Activated CD4-positive, alpha-beta memory T cell treated with anti-CD3 and anti-CD28 coated beads for 36 hours (primary cell): ENCODE measurements around the gene SC5D. TPM values are rescaled to one million over a fixed set of nuclear protein-coding genes. Genes with fewer than 3 reads are reported as not detected.

Source experiments
- CTCF ChIA-PET: fragments of 350-600 bp; sonication (Branson Sonifier 250); formaldehyde crosslinking; loops from one replicate; lab custom pipeline; 2021; ENCODE audit warnings: antibody characterized with exemption, inconsistent platforms; lab: Charles Lee
- POLR2A ChIA-PET: fragments of 350-600 bp; sonication (Branson Sonifier 250); formaldehyde crosslinking; loops from one replicate; lab custom pipeline; 2021; ENCODE audit warnings: antibody characterized with exemption; lab: Charles Lee
- DNase-seq: peaks from one replicate; pipeline ENCODE4 v3.0.0-alpha.2; 2020
- H3K27ac Mint-ChIP-seq: one replicate; pipeline ENCODE4 v1.8.0; 2021; ENCODE audit warnings: mixed read lengths
- H3K27me3 Mint-ChIP-seq: one replicate; pipeline ENCODE4 v1.8.0; 2021; ENCODE audit warnings: mixed read lengths
- H3K36me3 Mint-ChIP-seq: one replicate; pipeline ENCODE4 v1.8.0; 2021; ENCODE audit warnings: mixed read lengths
- H3K4me1 Mint-ChIP-seq: one replicate; pipeline ENCODE4 v1.8.0; 2021; ENCODE audit warnings: low read depth, mixed read lengths
- H3K4me3 Mint-ChIP-seq: one replicate; pipeline ENCODE4 v1.8.0; 2021; ENCODE audit warnings: mild to moderate bottlenecking, mixed read lengths
- H3K9me3 Mint-ChIP-seq: one replicate; pipeline ENCODE4 v1.8.0; 2021; ENCODE audit warnings: mixed read lengths
- intact Hi-C: fragments of 100-400 bp; cut with micrococcal nuclease; formaldehyde crosslinking; loops from one replicate; pipeline ENCODE4 v1.15.1; 2023
- total RNA-seq, 2 experiments: library from RNA; stranded (reverse); gene quantifications; one replicate each; pipeline ENCODE4 v1.2.3, GENCODE V29; 2021

The SC5D gene
- total RNA-seq, 2 experiments from 2014 or later: 23.3 to 24.7 TPM

- POLR2A ChIA-PET: no interaction called here
- H3K27ac Mint-ChIP-seq: no peak overlapping the region
- no peaks in the 10 kb centered on the region for H3K9me3 Mint-ChIP-seq
- no peak for DNase-seq
- intact Hi-C loops: no loop called here
- CTCF ChIA-PET: no interaction called here
- no peaks in the 10 kb centered on the region for H3K27me3 Mint-ChIP-seq
- peaks cover 51% of the 10 kb centered on the region for H3K4me1 Mint-ChIP-seq
- H3K36me3 Mint-ChIP-seq: peaks cover 5% of the 10 kb centered on the region
- no peak overlapping the region for H3K4me3 Mint-ChIP-seq
These were observed 2.9 kb downstream of the SC5D start for GRCh38 chr11:121295246-121296029.

- intact Hi-C loops: no loop called here
- Mint-ChIP-seq H3K9me3 (no peaks in the 10 kb centered on the region), H3K36me3 (peaks cover 5% of the 10 kb centered on the region), H3K4me1 (peaks cover 56% of the 10 kb centered on the region), H3K27me3 (no peaks in the 10 kb centered on the region), H3K4me3 (no peak overlapping the region), H3K27ac (no peak overlapping the region)
- POLR2A ChIA-PET: no interaction called here
- CTCF ChIA-PET: no interaction called here
- DNase-seq: no peak
These were observed 5.3 kb downstream of the SC5D start for GRCh38 chr11:121297872-121298271.

DNA sequence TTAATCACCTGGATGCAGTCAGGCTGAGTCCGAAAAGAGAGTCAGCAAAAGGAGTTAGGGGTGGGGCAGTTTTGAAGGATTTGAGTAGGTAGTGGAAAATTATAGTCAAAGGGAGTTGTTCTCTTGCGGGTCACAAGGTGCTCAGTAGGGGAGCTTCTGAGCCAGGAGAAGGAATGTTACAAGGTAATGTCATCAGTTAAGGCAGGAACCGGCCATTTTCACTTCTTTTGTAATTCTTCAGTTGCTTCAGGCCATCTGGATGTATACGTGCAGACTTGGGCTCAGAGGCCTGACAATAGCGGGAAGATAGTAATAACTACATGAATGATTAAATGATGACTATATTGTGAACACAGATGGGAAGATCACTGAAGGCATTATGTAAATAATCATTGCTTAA is 6.2 kb downstream of the SC5D start:
- Mint-ChIP-seq H3K4me3 (no peak overlapping the region), H3K36me3 (peaks cover 9% of the 10 kb centered on the region), H3K9me3 (no peaks in the 10 kb centered on the region), H3K27ac (no peak overlapping the region), H3K27me3 (no peaks in the 10 kb centered on the region), H3K4me1 (peaks cover 55% of the 10 kb centered on the region)
- intact Hi-C loops: no loop called here
- ChIA-PET CTCF (no interaction called here), POLR2A (no interaction called here)
- no peak for DNase-seq

- H3K4me3 Mint-ChIP-seq: no peak overlapping the region
- H3K27ac Mint-ChIP-seq: no peak overlapping the region
- POLR2A ChIA-PET: no interaction called here
- H3K4me1 Mint-ChIP-seq: peaks cover 55% of the 10 kb centered on the region
- no peaks in the 10 kb centered on the region for H3K27me3 Mint-ChIP-seq
- DNase-seq: no peak
- H3K9me3 Mint-ChIP-seq: no peaks in the 10 kb centered on the region
- peaks cover 13% of the 10 kb centered on the region for H3K36me3 Mint-ChIP-seq
- intact Hi-C loops: no loop called here
- CTCF ChIA-PET: no interaction called here
These were observed 6.8 kb downstream of the SC5D start for GRCh38 chr11:121299417-121299816.

- Mint-ChIP-seq H3K36me3 (peaks cover 20% of the 10 kb centered on the region), H3K4me1 (peaks cover 45% of the 10 kb centered on the region), H3K27me3 (no peaks in the 10 kb centered on the region), H3K27ac (no peak overlapping the region), H3K9me3 (no peaks in the 10 kb centered on the region), H3K4me3 (no peak overlapping the region)
- ChIA-PET POLR2A (interaction anchor here (0.7 kb wide), 1 partner anchor 310 kb away, joined by 5 read pairs; no protein-coding TSS in a partner anchor), CTCF (interaction anchor here (0.7 kb wide), 1 partner anchor 79 kb away, joined by 3 read pairs; no protein-coding TSS in a partner anchor)
- DNase-seq: no peak
- intact Hi-C loops: no loop called here
These were observed 7.9 kb downstream of the SC5D start for GRCh38 chr11:121300313-121300971.

DNA sequence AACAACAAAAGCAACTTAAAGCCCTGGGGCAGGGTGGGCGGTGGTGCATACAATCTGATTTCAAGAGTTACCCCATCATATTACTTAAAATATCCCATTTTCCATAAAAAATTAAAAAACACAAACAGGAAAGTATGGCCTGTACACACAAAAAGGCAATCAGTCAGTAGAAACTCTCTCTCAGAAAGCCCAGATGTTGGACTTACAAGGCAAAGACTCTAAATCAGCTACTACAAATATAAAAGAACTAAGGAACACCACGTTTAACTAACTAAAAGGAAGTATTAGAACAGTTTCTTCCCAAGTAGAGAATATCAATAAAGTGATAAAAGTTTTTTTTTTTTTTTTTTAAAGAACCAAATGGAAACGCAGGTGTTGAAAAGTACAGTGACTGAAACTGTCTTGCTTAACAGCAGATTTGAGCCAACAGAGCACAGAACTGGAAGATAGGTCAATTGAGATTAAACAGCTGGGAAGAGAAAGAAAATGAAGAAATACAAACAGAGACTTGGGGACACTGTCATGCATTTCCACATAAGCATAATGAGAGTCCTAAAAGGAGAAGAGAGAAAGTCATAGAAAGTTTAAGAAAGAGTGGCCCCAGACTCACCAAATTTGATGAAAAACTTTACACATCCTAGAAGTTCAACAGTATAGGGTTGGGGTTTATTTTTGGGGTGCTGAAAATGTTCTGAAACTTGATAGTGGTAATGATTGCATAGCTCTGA is 8.6 kb downstream of the SC5D start:
- no peak for DNase-seq
- Mint-ChIP-seq H3K36me3 (peaks cover 24% of the 10 kb centered on the region), H3K9me3 (no peaks in the 10 kb centered on the region), H3K4me1 (peaks cover 38% of the 10 kb centered on the region), H3K27me3 (no peaks in the 10 kb centered on the region), H3K27ac (no peak overlapping the region), H3K4me3 (no peak overlapping the region)
- ChIA-PET POLR2A (interaction anchor here (0.7 kb wide), 1 partner anchor 309 kb away, joined by 5 read pairs; no protein-coding TSS in a partner anchor), CTCF (interaction anchor here (0.7 kb wide), 2 partner anchors 67 to 78 kb away, joined by 3 read pairs; no protein-coding TSS in a partner anchor)
- intact Hi-C loops: no loop called here

DNA sequence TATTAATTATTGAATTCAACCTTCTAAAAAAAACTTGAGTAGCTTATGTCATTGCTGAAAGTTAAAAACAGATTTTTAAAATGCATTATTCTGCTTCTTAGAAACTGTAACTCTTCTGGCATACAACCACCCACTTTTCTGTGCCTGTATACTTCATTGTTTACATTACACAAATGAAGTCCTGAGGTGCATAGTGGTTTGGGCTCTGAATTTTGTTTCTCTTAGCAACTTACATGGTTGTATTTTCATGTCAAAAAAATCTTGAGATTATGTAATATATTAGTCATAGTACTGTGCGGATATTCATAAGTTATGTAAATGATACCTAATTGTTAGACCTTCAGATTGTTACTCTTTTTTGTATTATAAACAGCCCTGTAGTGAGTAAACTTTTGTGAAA is 12.2 kb downstream of the SC5D start:
- H3K9me3 Mint-ChIP-seq: no peaks in the 10 kb centered on the region
- no peaks in the 10 kb centered on the region for H3K27me3 Mint-ChIP-seq
- H3K27ac Mint-ChIP-seq: no peak overlapping the region
- ChIA-PET CTCF (no interaction called here), POLR2A (no interaction called here)
- peaks cover 32% of the 10 kb centered on the region for H3K36me3 Mint-ChIP-seq
- no peak for DNase-seq
- H3K4me3 Mint-ChIP-seq: no peak overlapping the region
- peaks cover 23% of the 10 kb centered on the region for H3K4me1 Mint-ChIP-seq
- intact Hi-C loops: no loop called here

DNA sequence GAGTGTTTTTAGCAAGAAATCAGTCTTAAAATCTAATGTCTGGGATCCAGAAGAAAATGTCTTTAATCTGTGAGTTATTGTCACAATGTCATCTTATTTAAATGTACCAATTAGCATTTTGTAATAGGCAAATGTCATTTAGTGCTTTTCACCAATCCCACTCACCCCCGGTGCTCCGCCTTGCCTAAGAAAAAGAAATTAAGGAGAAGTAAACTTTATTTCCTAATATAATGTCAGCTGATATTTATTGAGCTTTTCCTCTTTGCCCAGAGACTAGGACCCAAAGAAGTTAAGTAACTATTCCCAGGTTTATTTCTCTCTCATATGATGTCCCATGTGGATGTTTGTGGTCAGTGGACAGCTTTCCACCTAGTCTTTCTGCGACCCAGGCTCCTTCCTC is 16.2 kb downstream of the SC5D start:
- POLR2A ChIA-PET: interaction anchor here (1.5 kb wide), 1 partner anchor 16 kb away, joined by 4 read pairs; the partner anchor contains the start of gene SC5D
- H3K27ac Mint-ChIP-seq: no peak overlapping the region
- H3K27me3 Mint-ChIP-seq: no peaks in the 10 kb centered on the region
- intact Hi-C loops: no loop called here
- H3K9me3 Mint-ChIP-seq: no peaks in the 10 kb centered on the region
- no peak for DNase-seq
- no peak overlapping the region for H3K4me3 Mint-ChIP-seq
- peaks cover 29% of the 10 kb centered on the region for H3K4me1 Mint-ChIP-seq
- H3K36me3 Mint-ChIP-seq: peaks cover 36% of the 10 kb centered on the region
- CTCF ChIA-PET: no interaction called here

- Mint-ChIP-seq H3K4me1 (peaks cover 29% of the 10 kb centered on the region), H3K27ac (no peak overlapping the region), H3K9me3 (no peaks in the 10 kb centered on the region), H3K36me3 (peaks cover 30% of the 10 kb centered on the region), H3K27me3 (no peaks in the 10 kb centered on the region), H3K4me3 (no peak overlapping the region)
- intact Hi-C loops: loop anchor here (10.0 kb wide), 1 partner anchor 795 kb away; no protein-coding TSS in a partner anchor
- no peak for DNase-seq
- CTCF ChIA-PET: no interaction called here
- POLR2A ChIA-PET: interaction anchor here (1.5 kb wide), 1 partner anchor 17 kb away, joined by 4 read pairs; the partner anchor contains the start of gene SC5D
These were observed 17.1 kb downstream of the SC5D start for GRCh38 chr11:121309688-121310087.

- Mint-ChIP-seq H3K4me1 (peaks cover 29% of the 10 kb centered on the region), H3K27me3 (no peaks in the 10 kb centered on the region), H3K4me3 (no peak overlapping the region), H3K27ac (no peak overlapping the region), H3K36me3 (peaks cover 22% of the 10 kb centered on the region), H3K9me3 (no peaks in the 10 kb centered on the region)
- intact Hi-C loops: loop anchor here (10.0 kb wide), 1 partner anchor 794 kb away; no protein-coding TSS in a partner anchor
- no peak for DNase-seq
- ChIA-PET CTCF (no interaction called here), POLR2A (no interaction called here)
These were observed 18.3 kb downstream of the SC5D start for GRCh38 chr11:121310908-121311307.

GRCh38 chr11:121311373-121311772 is 18.8 kb downstream of the SC5D start:
- peaks cover 21% of the 10 kb centered on the region for H3K36me3 Mint-ChIP-seq
- H3K27me3 Mint-ChIP-seq: no peaks in the 10 kb centered on the region
- no peak for DNase-seq
- ChIA-PET CTCF (no interaction called here), POLR2A (no interaction called here)
- H3K4me1 Mint-ChIP-seq: peaks cover 29% of the 10 kb centered on the region
- H3K9me3 Mint-ChIP-seq: no peaks in the 10 kb centered on the region
- no peak overlapping the region for H3K27ac Mint-ChIP-seq
- intact Hi-C loops: loop anchor here (10.0 kb wide), 1 partner anchor 793 kb away; no protein-coding TSS in a partner anchor
- no peak overlapping the region for H3K4me3 Mint-ChIP-seq

- H3K9me3 Mint-ChIP-seq: no peaks in the 10 kb centered on the region
- intact Hi-C loops: loop anchor here (10.0 kb wide), 1 partner anchor 792 kb away; no protein-coding TSS in a partner anchor
- peaks cover 29% of the 10 kb centered on the region for H3K4me1 Mint-ChIP-seq
- ChIA-PET POLR2A (no interaction called here), CTCF (interaction anchor here (0.6 kb wide), 1 partner anchor 1956 kb away, joined by 4 read pairs; no protein-coding TSS in a partner anchor)
- peaks cover 16% of the 10 kb centered on the region for H3K36me3 Mint-ChIP-seq
- DNase-seq: no peak
- H3K27ac Mint-ChIP-seq: no peak overlapping the region
- no peaks in the 10 kb centered on the region for H3K27me3 Mint-ChIP-seq
- no peak overlapping the region for H3K4me3 Mint-ChIP-seq
These were observed 19.9 kb downstream of the SC5D start for GRCh38 chr11:121312483-121312882.
